ENCODE measurements around the gene MPPE1. TPM values are rescaled to one million over a fixed set of nuclear protein-coding genes. Genes with fewer than 3 reads are reported as not detected.

The MPPE1 gene
- total RNA-seq, 2 experiments from 2014 or later: 62.6 to 68.3 TPM

GRCh38 chr18:11906176-11906575, 1.9 kb downstream of the MPPE1 start:
- ChIA-PET CTCF (no interaction called here), POLR2A (no interaction called here)
- Mint-ChIP-seq H3K4me1 (ENCODE audit: low read depth) (peaks cover 31% of the 10 kb centered on the region), H3K36me3 (ENCODE audit: low read depth) (peaks cover 53% of the 10 kb centered on the region), H3K27ac (peak overlapping the region; percentile 39), H3K9me3 (no peaks in the 10 kb centered on the region), H3K4me3 (peak overlapping the region; percentile 68), H3K27me3 (no peaks in the 10 kb centered on the region)
- Histone ChIP-seq H3K27ac (ENCODE audit: low read depth in 1 of 2, low read length in 2 of 2) (no peak overlapping the region), H3K4me3 (ENCODE audit: low read length) (no peak overlapping the region), H3K36me3 (ENCODE audit: insufficient read depth, low read length) (peaks cover 20% of the 10 kb centered on the region), H3K9me3 (ENCODE audit: control insufficient read depth in 1 of 2, insufficient read depth in 1 of 2, low read length in 2 of 2) (no peaks in the 10 kb centered on the region), H3K27me3 (ENCODE audit: control insufficient read depth in 1 of 2, insufficient read depth in 2 of 2, low read length in 2 of 2) (no peaks in the 10 kb centered on the region), H3K4me1 (ENCODE audit: insufficient read depth, low read length) (peaks cover 24% of the 10 kb centered on the region)
- no peak for TF ChIP-seq CTCF (IDR thresholded peaks at IDR 0.05)
- ATAC-seq (ENCODE audit: poor library complexity) (no peak), DNase-seq (no peak)
- intact Hi-C loops (cut with DNase I, micrococcal nuclease): loop anchor here in 1 of 2 experiments (2.0 to 10.0 kb wide), 3 partner anchors 55 to 1081 kb away; partner anchors contain the start of genes AFG3L2 and CHMP1B

DNA sequence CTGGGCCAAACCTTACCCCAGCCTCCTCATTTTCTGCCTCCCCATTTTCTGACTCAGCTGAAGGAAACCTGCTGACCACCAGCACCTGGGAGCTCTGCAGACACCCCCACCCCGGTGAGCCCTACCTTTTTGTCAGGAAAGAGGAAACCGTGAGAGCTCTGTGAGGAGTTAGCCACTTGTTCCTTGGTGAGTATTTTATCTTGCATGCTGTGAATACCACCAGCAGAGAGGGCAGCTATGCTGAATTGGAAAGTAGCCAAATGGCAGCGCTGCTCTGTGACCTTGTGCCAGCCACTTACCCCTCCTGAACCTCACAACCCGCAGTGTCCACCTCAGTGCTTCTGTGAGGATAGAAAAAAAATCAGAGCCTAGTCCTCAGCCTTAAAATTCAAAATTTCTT, 2.5 kb downstream of the MPPE1 start:
- no peaks in the 10 kb centered on the region for H3K27me3 Mint-ChIP-seq
- peaks cover 53% of the 10 kb centered on the region for H3K36me3 Mint-ChIP-seq (ENCODE audit: low read depth)
- DNase-seq (no peak), ATAC-seq (ENCODE audit: poor library complexity) (no peak)
- H3K27ac Mint-ChIP-seq: peak overlapping the region; percentile 39
- no peaks in the 10 kb centered on the region for H3K27me3 ChIP-seq (ENCODE audit: control insufficient read depth in 1 of 2, insufficient read depth in 2 of 2, low read length in 2 of 2)
- peaks cover 31% of the 10 kb centered on the region for H3K4me1 Mint-ChIP-seq (ENCODE audit: low read depth)
- TF ChIP-seq CTCF (IDR thresholded peaks at IDR 0.05): no peak
- peaks cover 20% of the 10 kb centered on the region for H3K36me3 ChIP-seq (ENCODE audit: insufficient read depth, low read length)
- H3K27ac ChIP-seq (ENCODE audit: low read depth in 1 of 2, low read length in 2 of 2): no peak overlapping the region
- peak overlapping the region; percentile 68 for H3K4me3 Mint-ChIP-seq
- intact Hi-C loops (cut with DNase I, micrococcal nuclease): loop anchor here in 1 of 2 experiments (2.0 to 10.0 kb wide), 3 partner anchors 55 to 1082 kb away; partner anchors contain the start of genes AFG3L2 and CHMP1B
- H3K4me3 ChIP-seq (ENCODE audit: low read length): no peak overlapping the region
- ChIA-PET POLR2A (no interaction called here), CTCF (no interaction called here)
- H3K4me1 ChIP-seq (ENCODE audit: insufficient read depth, low read length): peaks cover 24% of the 10 kb centered on the region
- no peaks in the 10 kb centered on the region for H3K9me3 ChIP-seq (ENCODE audit: control insufficient read depth in 1 of 2, insufficient read depth in 1 of 2, low read length in 2 of 2)
- H3K9me3 Mint-ChIP-seq: no peaks in the 10 kb centered on the region

DNA sequence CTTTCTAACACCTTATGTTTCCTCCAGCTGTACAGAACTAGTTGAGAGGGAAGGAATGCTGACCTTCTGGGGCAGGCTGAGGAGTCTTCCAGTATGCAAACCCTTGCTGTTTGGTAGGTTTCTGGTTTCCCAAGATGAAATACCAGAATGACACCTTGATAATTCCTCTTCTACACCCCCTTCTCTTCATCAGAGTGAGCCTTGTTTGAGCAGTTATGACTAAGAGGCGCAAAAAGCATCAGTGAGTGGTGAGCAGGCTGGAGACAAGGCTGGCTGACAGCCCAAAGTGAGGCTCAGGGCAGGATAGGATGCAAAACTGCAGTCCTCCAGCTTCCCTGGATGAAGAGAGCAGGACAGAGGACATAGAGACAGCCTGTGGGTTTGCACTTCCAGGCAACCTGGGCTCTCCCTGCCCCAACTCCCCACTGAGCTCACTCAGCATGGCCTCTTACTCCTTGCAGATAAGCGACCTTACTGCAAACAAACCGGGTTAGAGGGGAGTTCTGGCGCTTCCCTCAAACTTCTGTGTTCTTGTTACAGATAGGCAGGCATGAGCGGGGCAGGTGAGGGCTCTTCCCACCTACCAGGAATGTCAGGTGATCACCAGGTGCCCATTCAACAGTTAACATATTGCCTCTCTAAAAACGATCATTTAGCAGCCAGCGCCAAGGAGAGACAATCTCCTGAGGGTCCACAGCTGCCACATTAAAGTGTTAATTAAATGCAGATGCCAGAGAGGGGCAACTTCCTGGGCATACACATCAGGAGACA, 5.4 kb downstream of the MPPE1 start:
- DNase-seq (no peak), ATAC-seq (ENCODE audit: poor library complexity) (no peak)
- Mint-ChIP-seq H3K27me3 (no peaks in the 10 kb centered on the region), H3K36me3 (ENCODE audit: low read depth) (peaks cover 58% of the 10 kb centered on the region), H3K27ac (no peak overlapping the region), H3K4me1 (ENCODE audit: low read depth) (peaks cover 18% of the 10 kb centered on the region), H3K9me3 (no peaks in the 10 kb centered on the region), H3K4me3 (no peak overlapping the region)
- intact Hi-C loops (cut with DNase I, micrococcal nuclease): loop anchor here in 1 of 2 experiments (10.0 kb wide), 1 partner anchor 472 kb away; the partner anchor contains the start of gene AFG3L2
- H3K27me3 ChIP-seq (ENCODE audit: control insufficient read depth in 1 of 2, insufficient read depth in 2 of 2, low read length in 2 of 2): no peaks in the 10 kb centered on the region
- peaks cover 30% of the 10 kb centered on the region for H3K36me3 ChIP-seq (ENCODE audit: insufficient read depth, low read length)
- POLR2A ChIA-PET: no interaction called here
- H3K9me3 ChIP-seq (ENCODE audit: control insufficient read depth in 1 of 2, insufficient read depth in 1 of 2, low read length in 2 of 2): no peaks in the 10 kb centered on the region
- H3K4me1 ChIP-seq (ENCODE audit: insufficient read depth, low read length): peaks cover 17% of the 10 kb centered on the region
- H3K4me3 ChIP-seq (ENCODE audit: low read length): no peak overlapping the region
- no peak for TF ChIP-seq CTCF (IDR thresholded peaks at IDR 0.05)
- CTCF ChIA-PET: no interaction called here
- no peak overlapping the region for H3K27ac ChIP-seq (ENCODE audit: low read depth in 1 of 2, low read length in 2 of 2)

Data from CD4-positive, alpha-beta T cell (primary cell).